Tibial artery (tissue), 4 donors: ENCODE results near the gene MT1G.
"Not testable (repeated sequence)": the region's sequence is repeated elsewhere in the genome, so short reads cannot be mapped to it uniquely, and the experiment has no call there.

Source experiments
- DNase-seq, 2 donors: peaks; one replicate each; pipeline ENCODE4 v3.0.0-alpha.2; 2019
- H3K27ac ChIP-seq, 2 donors: fragments of 200-600 bp; sonication (generic) in 1 of 2; 1 replicate in 1 of 2; 2 replicates in 1 of 2; pipeline ENCODE4 v1.5.1; 2018 to 2019; ENCODE audit warnings: mild to moderate bottlenecking in 1 of 2
- H3K27me3 ChIP-seq, 2 donors: fragments of 200-600 bp; sonication (generic) in 1 of 2; one replicate each; pipeline versions ENCODE4 v1.5.1 to v1.6.0; 2016 to 2019
- H3K36me3 ChIP-seq, 3 donors: fragments of 200-600 bp; sonication (generic) in 2 of 3; one replicate each; pipeline ENCODE4 v1.5.1; 2016 to 2019; ENCODE audit warnings: mild to moderate bottlenecking in 2 of 3
- H3K4me1 ChIP-seq, 4 donors: fragments of 200-600 bp; sonication (generic) in 2 of 4; 1 replicate in 3 of 4; 2 replicates in 1 of 4; pipeline ENCODE4 v1.5.1; 2016 to 2019
- H3K4me3 ChIP-seq, 2 donors: fragments of 200-600 bp; sonication (generic) in 1 of 2; 1 replicate in 1 of 2; 2 replicates in 1 of 2; pipeline ENCODE4 v1.5.1; 2018 to 2019; ENCODE audit warnings: mild to moderate bottlenecking in 2 of 2
- H3K9me3 ChIP-seq, 3 donors: fragments of 200-600 bp; sonication (generic) in 1 of 3; one replicate each; pipeline ENCODE4 v1.5.1; 2016 to 2019
- CTCF ChIP-seq, 2 experiments: fragments of 200-600 bp in 1 of 2; fragments of 450-650 bp in 1 of 2; IDR thresholded peaks; one replicate each; pipeline ENCODE4 v1.5.1; 2017 to 2019; ENCODE audit warnings: antibody characterized with exemption in 2 of 2, mild to moderate bottlenecking in 1 of 2, moderate library complexity in 1 of 2
- intact Hi-C: fragments of 100-400 bp; cut with DNase I; formaldehyde crosslinking; loops from one replicate; pipeline ENCODE4 v1.15.0; 2023; ENCODE audit warnings: low total_unique reads

Gene MT1G

GRCh38 chr16:56679818-56680217 is 12.0 kb upstream of the MT1G start:
- no peak overlapping the region for H3K27ac ChIP-seq
- peaks cover 0 to 36% (median 11%) of the 10 kb centered on the region in 4 donors for H3K4me1 ChIP-seq
- no peak for TF ChIP-seq CTCF (IDR thresholded peaks at IDR 0.05)
- intact Hi-C loops, result loop anchor here (5.0 kb wide), 1 partner anchor 73 kb away; the partner anchor contains the start of gene MT2A
- peaks cover 6 to 10% (median 8%) of the 10 kb centered on the region in 3 donors for H3K36me3 ChIP-seq
- peaks cover 0 to 17% of the 10 kb centered on the region in 2 donors for H3K27me3 ChIP-seq
- H3K9me3 ChIP-seq, result no peaks in the 10 kb centered on the region
- DNase-seq, result peak in 1 of 2 donors; percentile 27
- no peak overlapping the region for H3K4me3 ChIP-seq

GRCh38 chr16:56679078-56679730 is 11.3 kb upstream of the MT1G start:
- intact Hi-C loops, result no loop called here
- Histone ChIP-seq H3K27me3 (peaks cover 0 to 20% of the 10 kb centered on the region in 2 donors), H3K4me1 (peaks cover 0 to 29% (median 8%) of the 10 kb centered on the region in 4 donors), H3K36me3 (peaks cover 6 to 7% (median 6%) of the 10 kb centered on the region in 3 donors), H3K4me3 (no peak overlapping the region), H3K27ac (no peak overlapping the region), H3K9me3 (no peaks in the 10 kb centered on the region)
- no peak for TF ChIP-seq CTCF (IDR thresholded peaks at IDR 0.05)
- peak in 1 of 2 donors; percentile 44 for DNase-seq

- no peak overlapping the region for H3K27ac ChIP-seq
- peaks cover 0 to 32% of the 10 kb centered on the region in 2 donors for H3K27me3 ChIP-seq
- no peak overlapping the region for H3K4me3 ChIP-seq
- TF ChIP-seq CTCF (IDR thresholded peaks at IDR 0.05), result no peak
- intact Hi-C loops, result no loop called here
- no peaks in the 10 kb centered on the region for H3K36me3 ChIP-seq
- no peaks in the 10 kb centered on the region for H3K9me3 ChIP-seq
- no peak for DNase-seq
- H3K4me1 ChIP-seq, result peaks cover 0 to 18% (median 9%) of the 10 kb centered on the region in 4 donors
Observed at GRCh38 chr16:56677474-56677873, 9.6 kb upstream of the MT1G start.

- H3K9me3 ChIP-seq, result no peaks in the 10 kb centered on the region
- TF ChIP-seq CTCF (IDR thresholded peaks at IDR 0.05), result no peak
- no peak overlapping the region for H3K27ac ChIP-seq
- no peaks in the 10 kb centered on the region for H3K36me3 ChIP-seq
- intact Hi-C loops, result no loop called here
- H3K4me3 ChIP-seq, result peak overlapping the region in 1 of 2 donors; percentile 3
- DNase-seq, result no peak
- H3K4me1 ChIP-seq, result peaks cover 0 to 10% (median 9%) of the 10 kb centered on the region in 4 donors
- H3K27me3 ChIP-seq, result peaks cover 0 to 44% of the 10 kb centered on the region in 2 donors
Observed at GRCh38 chr16:56675685-56676210, 7.9 kb upstream of the MT1G start.

GRCh38 chr16:56674570-56674969 is 6.7 kb upstream of the MT1G start:
- H3K27ac ChIP-seq, H3K9me3 ChIP-seq, DNase-seq, H3K36me3 ChIP-seq, H3K4me3 ChIP-seq, intact Hi-C loops: not testable (repeated sequence)
- Histone ChIP-seq H3K27me3 (peaks cover 0 to 56% of the 10 kb centered on the region in 2 donors), H3K4me1 (peaks cover 0 to 15% (median 10%) of the 10 kb centered on the region in 4 donors)

GRCh38 chr16:56673921-56674320 is 6.1 kb upstream of the MT1G start:
- Histone ChIP-seq H3K4me1 (peaks cover 0 to 21% (median 14%) of the 10 kb centered on the region in 4 donors), H3K27ac (no peak overlapping the region), H3K27me3 (peaks cover 3 to 63% of the 10 kb centered on the region in 2 donors), H3K36me3 (no peaks in the 10 kb centered on the region), H3K4me3 (no peak overlapping the region), H3K9me3 (no peaks in the 10 kb centered on the region)
- intact Hi-C loops, result no loop called here
- peak; percentile 62 to 73 for TF ChIP-seq CTCF (IDR thresholded peaks at IDR 0.05)
- DNase-seq, result no peak
